ENCODE results near the gene TRAF3.

Gene TRAF3

DNA sequence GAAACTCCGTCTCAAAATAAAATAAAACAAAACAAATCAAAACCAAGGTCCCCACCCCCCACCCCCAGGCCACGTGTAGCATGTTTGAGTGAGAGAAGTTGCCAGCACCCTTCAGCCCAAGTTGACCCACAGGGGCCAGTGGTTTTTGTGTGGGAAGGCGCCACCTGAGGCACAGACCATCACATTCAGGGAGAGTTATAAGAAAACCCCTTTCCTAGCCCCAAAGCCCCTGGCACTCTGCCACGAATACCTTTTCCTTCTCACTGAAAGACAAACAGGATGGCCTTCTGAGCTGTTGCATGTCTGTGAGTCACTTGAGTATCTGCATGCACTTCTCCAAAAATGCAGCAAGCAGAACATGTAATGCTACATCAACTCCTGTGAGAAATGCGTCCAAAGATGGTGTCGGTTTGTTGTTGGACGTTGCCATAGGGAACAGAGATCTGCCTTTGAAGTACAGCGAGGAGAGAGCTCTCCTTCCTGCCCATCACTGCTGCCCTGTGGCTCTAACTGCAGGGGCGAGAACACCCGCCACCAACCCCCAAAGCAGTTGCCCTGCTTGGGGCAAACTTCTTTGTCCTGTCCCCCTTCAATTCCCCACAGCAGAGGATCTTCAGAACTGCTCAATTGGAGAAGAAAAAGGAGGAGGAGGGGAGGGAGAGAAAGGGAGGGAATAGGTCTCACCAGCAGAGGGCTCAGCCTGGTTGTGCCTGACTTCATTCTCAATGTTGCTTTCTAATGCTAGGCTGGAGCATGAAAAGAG is 2.7 kb upstream of the TRAF3 start:
- Histone ChIP-seq H3K9me2 (replicated peaks; ENCODE audit: insufficient read depth, low read length) (no peaks in the 10 kb centered on the region), H3K9ac (ENCODE audit: low read length) (no peak overlapping the region), H3K9me3 (ENCODE audit: insufficient read depth, low read length) (no peaks in the 10 kb centered on the region), H3K4me2 (ENCODE audit: low read depth, low read length, poor library complexity, severe bottlenecking) (no peak overlapping the region), H3F3A (ENCODE audit: insufficient read depth) (no peaks in the 10 kb centered on the region), H3K36me3 (ENCODE audit: low read length) (no peaks in the 10 kb centered on the region), H2AFZ (ENCODE audit: low read depth, low read length, severe bottlenecking) (no peak overlapping the region), H3K27me3 (ENCODE audit: low read length) (no peaks in the 10 kb centered on the region), H3K79me2 (ENCODE audit: insufficient read depth, low read length) (no peaks in the 10 kb centered on the region), H4K20me1 (ENCODE audit: low read depth, low read length) (no peaks in the 10 kb centered on the region), H3K4me3 (ENCODE audit: insufficient read depth, low read length, poor library complexity, severe bottlenecking) (no peak overlapping the region), H3K27ac (ENCODE audit: low read depth, low read length) (no peak overlapping the region)
- no peak for TF ChIP-seq EZH2phosphoT487 (conservative IDR thresholded peaks at IDR 0.05; ENCODE audit: low read length)
- TF ChIP-seq, protein P1, sequence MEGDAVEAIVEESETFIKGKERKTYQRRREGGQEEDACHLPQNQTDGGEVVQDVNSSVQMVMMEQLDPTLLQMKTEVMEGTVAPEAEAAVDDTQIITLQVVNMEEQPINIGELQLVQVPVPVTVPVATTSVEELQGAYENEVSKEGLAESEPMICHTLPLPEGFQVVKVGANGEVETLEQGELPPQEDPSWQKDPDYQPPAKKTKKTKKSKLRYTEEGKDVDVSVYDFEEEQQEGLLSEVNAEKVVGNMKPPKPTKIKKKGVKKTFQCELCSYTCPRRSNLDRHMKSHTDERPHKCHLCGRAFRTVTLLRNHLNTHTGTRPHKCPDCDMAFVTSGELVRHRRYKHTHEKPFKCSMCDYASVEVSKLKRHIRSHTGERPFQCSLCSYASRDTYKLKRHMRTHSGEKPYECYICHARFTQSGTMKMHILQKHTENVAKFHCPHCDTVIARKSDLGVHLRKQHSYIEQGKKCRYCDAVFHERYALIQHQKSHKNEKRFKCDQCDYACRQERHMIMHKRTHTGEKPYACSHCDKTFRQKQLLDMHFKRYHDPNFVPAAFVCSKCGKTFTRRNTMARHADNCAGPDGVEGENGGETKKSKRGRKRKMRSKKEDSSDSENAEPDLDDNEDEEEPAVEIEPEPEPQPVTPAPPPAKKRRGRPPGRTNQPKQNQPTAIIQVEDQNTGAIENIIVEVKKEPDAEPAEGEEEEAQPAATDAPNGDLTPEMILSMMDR (IDR thresholded peaks at IDR 0.05; ENCODE audit: insufficient read depth, low read length, poor library complexity, severe bottlenecking), result peak; percentile 69

DNA sequence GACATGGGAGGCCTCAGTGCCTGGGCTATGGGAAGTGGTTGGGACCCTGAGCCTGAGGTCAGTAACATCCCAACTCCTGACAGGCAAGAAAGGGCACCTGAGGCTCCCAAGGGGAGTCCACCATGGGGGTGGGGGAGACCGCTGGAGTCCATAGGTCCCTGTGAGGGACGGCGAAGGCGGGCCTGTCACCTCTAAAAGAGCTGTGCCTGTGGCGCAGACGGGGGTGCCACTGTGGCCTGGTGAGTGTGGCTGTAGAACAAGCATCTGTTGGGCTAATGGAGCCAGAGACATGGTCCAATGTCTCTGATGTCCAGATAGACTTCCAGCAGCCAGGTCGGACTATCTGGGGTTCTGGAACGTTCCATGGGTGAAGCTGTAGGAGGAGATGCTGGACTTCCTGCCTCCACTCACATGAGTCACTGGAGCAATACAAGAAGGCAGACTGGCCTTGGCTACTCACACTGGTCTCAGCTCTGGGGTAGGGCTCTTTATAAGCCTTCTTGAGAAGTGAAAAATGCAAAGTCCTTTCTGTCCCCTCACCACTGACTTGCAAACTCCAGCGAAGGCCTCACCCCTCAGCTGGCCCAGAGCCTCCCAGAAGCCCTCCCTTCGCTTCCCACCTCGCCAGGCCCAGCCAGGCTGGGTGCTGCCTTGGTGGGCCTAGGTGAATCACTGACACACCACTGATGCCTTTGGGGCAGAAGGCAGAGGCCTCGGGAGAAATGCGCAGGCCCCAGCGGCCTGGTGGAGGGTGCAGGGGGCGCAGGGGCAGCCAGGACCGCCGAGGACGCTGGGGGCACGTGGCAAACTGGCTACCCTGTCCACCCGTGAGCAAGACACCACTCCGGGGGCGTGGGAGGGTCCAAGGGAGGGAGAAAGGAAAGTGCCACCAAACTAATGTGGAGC is 1.1 kb upstream of the TRAF3 start:
- H3K27me3 ChIP-seq (ENCODE audit: low read length), result no peaks in the 10 kb centered on the region
- H4K20me1 ChIP-seq (ENCODE audit: low read depth, low read length), result no peaks in the 10 kb centered on the region; the same call in 1 of the 2 replicates
- no peak overlapping the region for H3K4me2 ChIP-seq (ENCODE audit: low read depth, low read length, poor library complexity, severe bottlenecking)
- no peaks in the 10 kb centered on the region for H3K79me2 ChIP-seq (ENCODE audit: insufficient read depth, low read length)
- no peak overlapping the region for H3K4me3 ChIP-seq (ENCODE audit: insufficient read depth, low read length, poor library complexity, severe bottlenecking)
- no peaks in the 10 kb centered on the region for H3F3A ChIP-seq (ENCODE audit: insufficient read depth)
- H3K9ac ChIP-seq (ENCODE audit: low read length), result no peak overlapping the region
- TF ChIP-seq, protein P1 (IDR thresholded peaks at IDR 0.05; ENCODE audit: insufficient read depth, low read length, poor library complexity, severe bottlenecking), result no peak
- TF ChIP-seq EZH2phosphoT487 (conservative IDR thresholded peaks at IDR 0.05; ENCODE audit: low read length), result no peak
- no peaks in the 10 kb centered on the region for H3K9me2 ChIP-seq (replicated peaks; ENCODE audit: insufficient read depth, low read length)
- H3K36me3 ChIP-seq (ENCODE audit: low read length), result no peaks in the 10 kb centered on the region
- no peak overlapping the region for H2AFZ ChIP-seq (ENCODE audit: low read depth, low read length, severe bottlenecking)
- no peak overlapping the region for H3K27ac ChIP-seq (ENCODE audit: low read depth, low read length)
- no peaks in the 10 kb centered on the region for H3K9me3 ChIP-seq (ENCODE audit: insufficient read depth, low read length)

DNA sequence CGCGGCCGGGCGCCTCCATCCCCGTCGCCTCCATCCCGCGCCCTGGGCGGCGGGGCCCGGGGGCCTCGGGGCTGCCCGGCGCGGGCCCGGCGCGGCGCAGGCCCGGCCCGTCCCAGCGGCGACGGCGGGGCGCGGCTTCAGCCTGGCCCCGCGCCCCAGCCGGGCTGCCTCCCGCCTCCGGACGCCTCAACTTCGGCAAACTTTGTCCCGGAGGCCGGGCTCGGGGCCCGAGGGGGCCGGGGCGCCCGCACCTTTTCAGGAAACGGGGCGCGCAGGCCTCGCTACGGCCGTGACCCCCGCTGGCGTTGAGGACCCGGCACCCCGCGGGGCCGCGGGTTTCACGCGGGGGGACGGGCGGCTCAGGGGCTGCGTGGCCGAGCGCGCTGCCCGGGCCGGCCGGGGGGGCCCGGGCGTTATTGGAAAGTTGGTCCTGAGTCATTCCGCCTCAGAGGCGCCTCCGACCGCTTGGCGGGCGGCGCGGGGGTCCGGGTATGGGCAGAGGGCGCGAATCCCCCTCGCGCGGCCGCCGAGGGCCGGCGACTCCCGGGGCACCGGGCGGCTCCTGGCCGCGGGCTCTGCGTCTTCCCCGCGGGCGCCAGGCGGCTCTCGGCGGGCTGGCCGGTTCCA is 575 bp downstream of the TRAF3 start:
- H3K4me3 ChIP-seq (ENCODE audit: insufficient read depth, low read length, poor library complexity, severe bottlenecking), result peak overlapping the region; percentile 67
- H4K20me1 ChIP-seq (ENCODE audit: low read depth, low read length), result no peaks in the 10 kb centered on the region; the same call in 1 of the 2 replicates
- H3F3A ChIP-seq (ENCODE audit: insufficient read depth), result no peaks in the 10 kb centered on the region
- H3K9ac ChIP-seq (ENCODE audit: low read length), result peak overlapping the region; percentile 68
- no peaks in the 10 kb centered on the region for H3K36me3 ChIP-seq (ENCODE audit: low read length)
- H3K79me2 ChIP-seq (ENCODE audit: insufficient read depth, low read length), result no peaks in the 10 kb centered on the region
- H3K9me3 ChIP-seq (ENCODE audit: insufficient read depth, low read length), result no peaks in the 10 kb centered on the region
- peak overlapping the region; percentile 77 for H3K4me2 ChIP-seq (ENCODE audit: low read depth, low read length, poor library complexity, severe bottlenecking)
- TF ChIP-seq EZH2phosphoT487 (conservative IDR thresholded peaks at IDR 0.05; ENCODE audit: low read length), result 0 out of 2 replicates have a peak, but pooled peaks have one; percentile 85
- TF ChIP-seq, protein P1 (IDR thresholded peaks at IDR 0.05; ENCODE audit: insufficient read depth, low read length, poor library complexity, severe bottlenecking), result no peak
- no peak overlapping the region for H3K27ac ChIP-seq (ENCODE audit: low read depth, low read length)
- H3K27me3 ChIP-seq (ENCODE audit: low read length), result no peaks in the 10 kb centered on the region
- no peaks in the 10 kb centered on the region for H3K9me2 ChIP-seq (replicated peaks; ENCODE audit: insufficient read depth, low read length)
- peak overlapping the region; percentile 68 for H2AFZ ChIP-seq (ENCODE audit: low read depth, low read length, severe bottlenecking)
